GM12865 (cell line): ENCODE data around the gene PDPR.
"Not testable (repeated sequence)": the region's sequence is repeated elsewhere in the genome, so short reads cannot be mapped to it uniquely, and the experiment has no call there.

ENCODE experiments used
- DNase-seq: peaks from one replicate; pipeline ENCODE4 v3.0.0; 2010; ENCODE audit warnings: low read depth
- H3K4me3 ChIP-seq: 2 replicates; pipeline ENCODE4 v1.5.1; 2011; ENCODE audit warnings: mild to moderate bottlenecking, low read depth, low read length, control low read depth

PDPR gene

GRCh38 chr16:70187858-70188607 lies 73.9 kb downstream of the PDPR start:
- DNase-seq: not testable (repeated sequence)
- peak overlapping the region; percentile 29; the same call in 1 of the 2 replicates for H3K4me3 ChIP-seq

- H3K4me3 ChIP-seq, DNase-seq: not testable (repeated sequence)
These were observed 74.4 kb downstream of the PDPR start for GRCh38 chr16:70188608-70188915.

GRCh38 chr16:70190574-70190973 lies 76.4 kb downstream of the PDPR start:
- not testable (repeated sequence) for H3K4me3 ChIP-seq, DNase-seq

GRCh38 chr16:70196683-70197300 lies 82.7 kb downstream of the PDPR start:
- not testable (repeated sequence) for DNase-seq, H3K4me3 ChIP-seq

- H3K4me3 ChIP-seq, DNase-seq: not testable (repeated sequence)
These were observed 83.5 kb downstream of the PDPR start for GRCh38 chr16:70197611-70198010.

GRCh38 chr16:70198230-70198629 lies 84.1 kb downstream of the PDPR start:
- not testable (repeated sequence) for DNase-seq, H3K4me3 ChIP-seq

GRCh38 chr16:70198666-70199065 lies 84.5 kb downstream of the PDPR start:
- H3K4me3 ChIP-seq, DNase-seq: not testable (repeated sequence)

GRCh38 chr16:70199170-70199569 lies 85.0 kb downstream of the PDPR start:
- H3K4me3 ChIP-seq, DNase-seq: not testable (repeated sequence)

GRCh38 chr16:70200063-70200462 lies 85.9 kb downstream of the PDPR start:
- not testable (repeated sequence) for DNase-seq, H3K4me3 ChIP-seq

- not testable (repeated sequence) for H3K4me3 ChIP-seq, DNase-seq
These were observed 89.4 kb downstream of the PDPR start for GRCh38 chr16:70203508-70203907.

GRCh38 chr16:70204010-70204409 lies 89.9 kb downstream of the PDPR start:
- H3K4me3 ChIP-seq, DNase-seq: not testable (repeated sequence)

- not testable (repeated sequence) for H3K4me3 ChIP-seq, DNase-seq
These were observed 90.7 kb downstream of the PDPR start for GRCh38 chr16:70204668-70205405.

GRCh38 chr16:70206382-70206781 lies 92.2 kb downstream of the PDPR start:
- H3K4me3 ChIP-seq, DNase-seq: not testable (repeated sequence)
